ENCODE data around the gene CPZ.

GRCh38 chr4:8582436-8582835 lies 10.1 kb upstream of the CPZ start:
- TF ChIP-seq CTCF (IDR thresholded peaks at IDR 0.05) (no peak), EZH2 (IDR thresholded peaks at IDR 0.05; ENCODE audit: borderline replicate concordance, insufficient read depth, low read depth, low read length, poor library complexity, severe bottlenecking) (no peak)
